Endometrial microvascular endothelial cells (primary cell): ENCODE measurements around the gene CRTC3. TPM values are rescaled to one million over a fixed set of nuclear protein-coding genes. Genes with fewer than 3 reads are reported as not detected.
"Not testable (repeated sequence)": the region's sequence is repeated elsewhere in the genome, so short reads cannot be mapped to it uniquely, and the experiment has no call there.

Experiments used
- in situ Hi-C: cut with HindIII; loops from 2 replicates; pipeline ENCODE4 v1.10.0; 2017; ENCODE audit warnings: low sequenced_read_pairs, low pct_unique_long_range_greater_than_20kb; ENCODE audit errors: inconsistent ontology term
- total RNA-seq: library from RNA; depleted of rRNA; stranded (reverse); fragments of >200 nt; gene quantifications from one replicate; pipeline ENCODE4 v1.2.3, GENCODE V29; 2015; ENCODE audit errors: inconsistent ontology term

CRTC3 gene
- total RNA-seq, 1 donor from 2014 or later, result 13.1 TPM

GRCh38 chr15:90513448-90513847 is 16.3 kb upstream of the CRTC3 start:
- in situ Hi-C loops, result no loop called here

DNA sequence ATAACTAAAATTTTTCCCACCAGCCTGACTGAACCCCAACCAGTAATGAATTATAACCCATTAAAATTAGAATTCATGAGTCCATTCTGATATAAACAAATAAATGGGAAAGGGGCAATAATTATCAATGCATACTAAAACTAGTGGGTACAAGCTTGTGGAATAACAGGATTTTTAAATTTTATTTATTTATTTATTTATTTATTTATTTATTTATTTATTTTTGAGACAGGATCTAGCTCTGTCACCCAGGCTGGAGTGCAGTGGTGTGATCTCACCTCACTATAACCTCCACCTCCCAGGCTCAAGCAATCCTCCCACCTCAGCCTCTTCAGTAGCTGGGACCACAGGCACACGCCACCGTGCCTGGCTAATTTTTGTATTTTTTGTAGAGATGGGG is 15.8 kb upstream of the CRTC3 start:
- in situ Hi-C loops, result not testable (repeated sequence)

DNA sequence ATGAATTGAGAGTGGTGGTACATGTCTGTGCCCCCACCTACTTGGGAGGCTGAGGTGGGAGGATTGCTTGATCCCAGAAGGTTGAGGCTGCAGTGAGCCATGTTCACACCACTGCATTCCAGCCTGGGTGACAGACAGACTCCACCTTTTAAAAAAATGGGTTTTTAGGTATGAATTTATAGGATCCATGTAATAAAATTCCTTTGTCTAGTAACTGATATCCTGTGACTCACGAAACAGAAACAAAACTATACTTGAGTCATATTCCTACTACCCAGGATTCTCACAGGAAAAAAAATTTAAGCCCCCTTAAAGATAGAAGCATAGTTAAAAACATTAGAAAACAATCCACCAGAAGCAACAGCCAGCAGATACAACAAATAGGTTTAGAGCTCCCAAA is 10.0 kb upstream of the CRTC3 start:
- in situ Hi-C loops, result no loop called here

- in situ Hi-C loops, result no loop called here
These were observed 9.4 kb upstream of the CRTC3 start for GRCh38 chr15:90520365-90520764.

- in situ Hi-C loops, result no loop called here
These were observed 6.3 kb upstream of the CRTC3 start for GRCh38 chr15:90523373-90523772.

DNA sequence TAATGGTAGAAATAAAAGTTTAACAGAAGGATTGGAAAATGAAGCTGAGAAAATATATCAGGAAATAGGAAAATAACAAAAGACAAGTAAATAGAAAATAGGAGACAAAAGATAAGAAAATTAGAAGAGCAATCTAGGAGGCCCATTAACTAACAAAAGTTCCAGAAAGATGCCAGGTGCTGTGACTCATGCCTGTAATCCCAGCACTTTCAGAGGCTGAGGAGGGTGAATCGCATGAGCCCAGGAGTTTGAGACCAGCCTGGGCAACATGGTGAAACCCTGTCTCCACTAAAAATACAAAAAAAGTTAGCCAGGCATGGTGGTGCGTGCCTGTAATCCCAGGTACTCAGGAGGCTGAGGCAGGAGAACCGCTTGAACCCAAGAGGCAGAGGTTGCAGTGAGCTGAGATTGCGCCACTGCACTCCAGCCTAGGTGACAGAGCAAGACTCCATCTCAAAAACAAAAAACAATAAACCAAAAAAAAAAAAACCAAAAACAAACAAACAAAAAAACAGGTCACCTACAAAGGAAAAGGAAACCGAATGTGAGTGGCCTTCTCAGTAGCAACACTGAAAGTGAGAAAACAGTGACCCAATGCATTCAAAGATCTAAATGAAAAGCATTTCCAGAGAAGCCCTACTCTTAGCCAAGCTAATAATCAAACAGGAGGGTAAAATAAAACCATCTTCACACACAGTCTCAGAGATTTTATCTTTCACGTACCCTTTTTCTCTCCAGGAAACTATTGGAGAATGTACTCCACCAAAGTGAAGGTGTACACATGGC is 5.5 kb upstream of the CRTC3 start:
- in situ Hi-C loops, result not testable (repeated sequence)

GRCh38 chr15:90529011-90529370 is 732 bp upstream of the CRTC3 start:
- in situ Hi-C loops, result no loop called here

- in situ Hi-C loops, result no loop called here
These were observed 728 bp downstream of the CRTC3 start for GRCh38 chr15:90530250-90531051.

DNA sequence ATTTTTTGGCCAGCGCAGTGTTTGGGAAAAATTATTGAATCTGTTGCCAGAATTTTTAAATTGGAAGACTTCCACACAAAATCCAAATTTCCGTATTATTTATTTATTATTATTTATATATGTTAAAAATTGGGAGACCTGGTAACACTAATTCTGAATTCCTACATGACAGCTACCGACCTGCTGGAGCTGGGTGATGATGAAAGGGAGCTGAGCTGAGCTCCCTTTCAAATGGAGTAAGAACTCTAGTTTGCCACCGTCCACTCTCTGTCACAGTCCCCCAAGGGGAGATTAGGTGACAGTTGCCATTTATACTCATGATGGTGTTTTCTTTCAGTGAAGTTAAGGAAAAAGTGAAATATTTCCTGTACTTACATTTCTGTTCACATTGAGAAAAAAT is 1.4 kb downstream of the CRTC3 start:
- in situ Hi-C loops, result no loop called here

- in situ Hi-C loops, result no loop called here
These were observed 5.5 kb downstream of the CRTC3 start for GRCh38 chr15:90535254-90535653.

- in situ Hi-C loops, result no loop called here
These were observed 10.1 kb downstream of the CRTC3 start for GRCh38 chr15:90539789-90540188.

DNA sequence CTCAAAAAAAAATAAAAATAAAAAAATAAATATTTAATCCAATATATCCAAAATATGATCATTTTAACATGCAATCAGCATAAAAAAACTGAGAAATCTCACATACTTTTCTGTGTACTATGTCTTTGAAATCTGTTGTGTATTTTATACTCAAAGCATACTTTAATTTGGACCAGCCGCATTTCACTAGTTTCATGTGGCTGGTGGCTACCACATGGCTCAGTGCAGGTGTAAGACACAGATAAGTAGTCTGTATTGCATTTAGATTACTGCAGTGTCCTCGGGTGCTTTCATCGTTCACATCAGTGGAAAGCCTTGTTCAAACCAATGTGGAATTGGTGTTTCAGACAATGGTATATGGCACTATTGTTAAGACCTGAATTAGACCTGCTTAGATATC is 11.0 kb downstream of the CRTC3 start:
- in situ Hi-C loops, result no loop called here

DNA sequence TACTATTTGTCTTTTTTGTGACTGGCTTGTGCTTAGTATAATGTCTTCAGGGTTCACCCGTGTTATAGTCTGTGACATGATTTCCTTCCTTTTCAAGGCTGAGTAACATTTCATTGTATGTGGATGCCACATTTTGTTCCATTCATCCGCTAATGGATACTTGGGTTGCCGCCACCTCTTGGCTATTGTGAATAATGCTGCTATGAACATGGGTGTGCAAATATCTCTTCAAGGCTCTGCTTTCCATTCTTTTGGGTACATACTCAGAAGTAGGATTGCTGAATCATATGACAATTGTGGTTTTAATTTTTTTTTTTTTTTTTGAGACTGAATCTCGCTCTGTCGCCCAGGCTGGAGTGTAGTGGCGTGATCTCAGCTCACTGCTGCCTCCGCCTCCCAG is 15.4 kb downstream of the CRTC3 start:
- in situ Hi-C loops, result no loop called here

DNA sequence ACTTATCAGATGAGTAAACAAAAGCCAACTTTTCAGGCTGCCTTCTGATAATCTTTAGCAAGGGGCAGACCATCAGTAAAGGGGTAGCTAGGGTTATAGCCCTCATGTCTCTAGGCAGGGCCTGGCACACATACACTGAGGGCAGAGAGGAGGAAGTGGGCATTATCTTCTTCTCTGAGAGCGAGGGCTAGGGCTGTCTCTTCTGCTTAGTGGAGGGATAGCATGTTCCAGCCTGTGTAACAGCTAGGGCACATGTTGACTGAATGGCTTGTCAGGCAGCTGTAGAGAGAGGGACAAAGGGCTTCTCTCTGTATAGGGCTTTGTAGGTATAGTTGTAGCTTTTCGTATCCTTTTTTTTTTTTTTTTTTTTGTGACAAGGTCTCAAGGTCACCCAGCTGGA is 17.8 kb downstream of the CRTC3 start:
- in situ Hi-C loops, result no loop called here

- in situ Hi-C loops, result no loop called here
These were observed 21.2 kb downstream of the CRTC3 start for GRCh38 chr15:90550919-90551318.

DNA sequence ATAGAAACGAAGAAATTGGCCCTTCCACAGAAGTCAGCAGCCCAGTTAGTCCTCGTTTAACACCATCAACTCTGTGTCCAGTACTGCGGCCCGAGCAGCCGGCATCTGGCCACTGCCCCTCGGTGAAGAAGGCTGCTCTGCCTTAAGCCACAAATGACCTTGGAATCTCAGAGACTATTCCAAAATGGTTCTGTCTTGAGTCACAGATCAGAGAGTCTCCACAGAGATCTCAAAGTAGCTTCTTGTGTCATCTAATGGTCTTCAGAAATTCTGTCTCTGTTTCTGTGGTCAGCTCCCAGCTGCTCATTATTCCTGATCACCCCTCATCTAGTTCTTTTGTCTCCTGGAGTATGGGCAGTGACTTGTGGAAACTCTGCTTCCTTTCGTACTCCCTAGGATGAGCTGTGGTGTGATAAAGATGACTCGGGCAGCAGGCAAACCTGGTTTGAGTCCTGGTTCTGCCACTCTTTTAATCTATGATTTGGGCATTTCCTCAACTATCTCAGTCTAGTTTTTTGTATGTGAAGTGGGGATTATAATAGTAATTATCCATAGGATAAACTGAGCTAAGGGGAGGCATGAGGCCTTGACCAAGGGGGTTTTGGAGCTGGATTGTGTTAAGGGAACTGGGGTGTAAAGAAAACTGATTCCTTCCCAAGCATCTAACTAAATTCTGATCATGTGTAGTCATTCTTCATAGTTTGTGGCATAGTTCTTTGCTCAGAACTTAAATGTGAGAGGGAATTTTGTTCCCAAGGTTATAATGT is 22.6 kb downstream of the CRTC3 start:
- in situ Hi-C loops, result no loop called here

DNA sequence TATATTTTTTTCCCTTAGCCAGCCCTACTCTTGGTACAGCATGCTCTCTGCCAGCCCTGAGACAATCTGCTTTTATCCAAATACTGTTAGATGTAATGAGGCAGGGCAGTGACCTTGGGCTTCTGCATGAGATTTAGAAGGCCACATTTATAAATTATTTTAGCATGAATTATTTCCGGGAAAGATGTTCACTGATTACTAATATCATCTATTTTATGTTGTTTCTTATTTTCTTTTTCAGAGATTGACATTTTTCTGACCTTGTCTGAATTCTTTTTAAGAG is 23.1 kb downstream of the CRTC3 start:
- in situ Hi-C loops, result no loop called here

DNA sequence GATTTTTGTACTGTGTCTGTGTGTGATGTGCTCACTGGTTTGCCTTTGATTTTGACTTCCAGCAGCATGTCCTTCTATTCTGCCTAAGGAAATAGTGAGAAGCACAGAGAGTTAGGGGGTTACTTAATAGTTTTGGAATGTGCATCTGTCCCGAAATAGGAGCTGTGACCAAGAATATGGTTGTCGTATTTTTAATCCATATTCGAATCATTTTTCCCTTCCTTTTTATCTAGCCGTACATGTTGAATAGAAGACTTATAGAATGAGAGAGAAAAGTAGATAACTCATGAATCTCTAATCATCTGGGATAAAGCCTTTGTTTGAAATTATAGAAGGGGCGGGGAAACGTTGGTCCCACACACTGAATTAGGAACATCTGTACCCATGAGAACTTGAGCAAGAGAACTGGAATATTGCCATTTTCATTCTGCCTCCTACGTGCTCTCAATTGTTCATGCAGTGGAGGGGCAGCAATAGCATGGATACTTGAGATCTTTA is 23.6 kb downstream of the CRTC3 start:
- in situ Hi-C loops, result no loop called here

GRCh38 chr15:90557186-90558084 is 27.7 kb downstream of the CRTC3 start:
- in situ Hi-C loops, result no loop called here
